ENCODE results near the gene ASMTL.

DNA sequence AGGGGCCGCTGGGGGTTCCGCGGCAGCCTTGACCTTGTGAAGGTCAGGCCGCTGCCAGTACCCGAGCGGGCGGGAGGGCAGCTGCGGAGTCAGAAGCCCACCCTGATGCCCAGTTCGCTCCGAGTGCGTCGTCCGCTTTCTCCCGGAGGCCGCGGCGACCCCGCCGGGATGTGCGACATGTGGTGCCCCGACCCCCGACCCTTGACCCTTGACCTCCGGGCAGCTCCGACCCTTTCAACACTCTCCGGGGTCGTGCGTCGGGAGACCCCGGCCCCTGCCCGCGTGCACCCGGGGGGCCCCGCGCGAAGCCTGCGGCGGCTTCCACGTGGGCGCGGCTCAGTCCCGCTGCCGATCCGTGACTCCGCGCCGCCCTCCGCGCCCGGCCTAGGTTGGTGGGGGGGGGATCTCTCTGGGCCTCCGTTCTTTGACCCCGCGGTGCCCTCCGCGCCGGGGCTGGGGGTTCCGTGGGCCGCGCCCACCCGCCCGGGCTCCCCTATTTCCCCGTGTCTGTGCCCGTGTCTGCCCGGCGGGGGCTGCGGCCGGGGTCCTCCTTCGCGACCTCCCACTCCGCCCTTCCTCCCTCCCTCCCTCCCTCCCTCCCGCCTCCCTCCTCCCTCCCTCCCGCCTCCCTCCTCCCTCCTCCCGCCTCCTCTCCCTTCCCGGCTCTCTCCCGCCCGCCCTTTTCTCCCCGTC is 60.2 kb downstream of the ASMTL start:
- TF ChIP-seq EZH2 (IDR thresholded peaks at IDR 0.05; ENCODE audit: borderline replicate concordance): no peak
- TF ChIP-seq, protein P1, sequence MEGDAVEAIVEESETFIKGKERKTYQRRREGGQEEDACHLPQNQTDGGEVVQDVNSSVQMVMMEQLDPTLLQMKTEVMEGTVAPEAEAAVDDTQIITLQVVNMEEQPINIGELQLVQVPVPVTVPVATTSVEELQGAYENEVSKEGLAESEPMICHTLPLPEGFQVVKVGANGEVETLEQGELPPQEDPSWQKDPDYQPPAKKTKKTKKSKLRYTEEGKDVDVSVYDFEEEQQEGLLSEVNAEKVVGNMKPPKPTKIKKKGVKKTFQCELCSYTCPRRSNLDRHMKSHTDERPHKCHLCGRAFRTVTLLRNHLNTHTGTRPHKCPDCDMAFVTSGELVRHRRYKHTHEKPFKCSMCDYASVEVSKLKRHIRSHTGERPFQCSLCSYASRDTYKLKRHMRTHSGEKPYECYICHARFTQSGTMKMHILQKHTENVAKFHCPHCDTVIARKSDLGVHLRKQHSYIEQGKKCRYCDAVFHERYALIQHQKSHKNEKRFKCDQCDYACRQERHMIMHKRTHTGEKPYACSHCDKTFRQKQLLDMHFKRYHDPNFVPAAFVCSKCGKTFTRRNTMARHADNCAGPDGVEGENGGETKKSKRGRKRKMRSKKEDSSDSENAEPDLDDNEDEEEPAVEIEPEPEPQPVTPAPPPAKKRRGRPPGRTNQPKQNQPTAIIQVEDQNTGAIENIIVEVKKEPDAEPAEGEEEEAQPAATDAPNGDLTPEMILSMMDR (IDR thresholded peaks at IDR 0.05; ENCODE audit: poor library complexity): no peak

All from hepatocyte (in vitro differentiated cells).